ENCODE measurements around the gene CIP2A. TPM values are rescaled to one million over a fixed set of nuclear protein-coding genes. Genes with fewer than 3 reads are reported as not detected.

CIP2A gene
- total RNA-seq, 2 experiments from 2014 or later: 39.5 to 45.1 TPM

GRCh38 chr3:108564564-108564963 is 24.7 kb downstream of the CIP2A start:
- intact Hi-C loops (cut with micrococcal nuclease): no loop called here

GRCh38 chr3:108562565-108562964 is 26.7 kb downstream of the CIP2A start:
- CTCF ChIA-PET: no interaction called here
- Mint-ChIP-seq H3K36me3 (peaks cover 38% of the 10 kb centered on the region), H3K4me1 (ENCODE audit: low read depth) (peaks cover 3% of the 10 kb centered on the region), H3K9me3 (no peaks in the 10 kb centered on the region), H3K27ac (no peak overlapping the region), H3K27me3 (no peaks in the 10 kb centered on the region), H3K4me3 (no peak overlapping the region)
- intact Hi-C loops (cut with micrococcal nuclease): no loop called here
- DNase-seq: no peak
- POLR2A ChIA-PET: no interaction called here

More at GRCh38 chr3:108564564-108564963, 24.7 kb downstream of the CIP2A start:
- Mint-ChIP-seq H3K9me3 (no peaks in the 10 kb centered on the region), H3K27ac (no peak overlapping the region), H3K36me3 (peaks cover 36% of the 10 kb centered on the region), H3K4me1 (ENCODE audit: low read depth) (peaks cover 3% of the 10 kb centered on the region), H3K4me3 (no peak overlapping the region), H3K27me3 (no peaks in the 10 kb centered on the region)
- no peak for DNase-seq
- ChIA-PET CTCF (interaction anchor here (1.4 kb wide), 1 partner anchor 11 kb away, joined by 5 read pairs; no protein-coding TSS in a partner anchor), POLR2A (no interaction called here)

DNA sequence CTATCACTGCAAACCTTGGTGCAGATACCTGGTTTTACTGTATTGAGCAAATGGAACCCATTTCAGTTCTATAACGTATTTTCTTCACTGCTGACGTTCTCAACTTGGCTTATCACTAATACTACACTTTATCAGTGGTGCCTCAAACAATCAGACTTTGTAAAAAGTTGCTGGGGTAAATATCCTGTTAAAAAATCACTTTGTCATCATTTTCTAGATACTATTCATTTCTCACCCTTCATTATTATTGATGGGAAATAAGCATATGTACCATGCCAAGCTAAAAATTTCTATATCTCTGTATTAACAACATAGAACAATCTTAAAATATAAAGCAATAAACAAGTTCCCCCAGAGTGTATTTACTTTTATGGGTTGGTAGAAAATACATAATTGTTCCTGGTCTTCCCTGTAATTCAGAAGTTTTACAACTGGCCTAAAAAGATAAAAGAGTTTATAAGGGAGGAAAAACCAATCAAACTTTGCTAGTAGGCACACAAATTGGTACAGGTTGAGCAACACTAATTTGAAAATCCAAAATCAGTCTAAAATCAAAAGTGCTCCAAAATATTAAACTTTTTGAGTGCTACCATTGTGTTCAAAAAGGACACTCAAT is 33.2 kb downstream of the CIP2A start:
- CTCF ChIA-PET: interaction anchor here (1.3 kb wide), 1 partner anchor 67 kb away, joined by 4 read pairs; no protein-coding TSS in a partner anchor
- POLR2A ChIA-PET: no interaction called here
- Mint-ChIP-seq H3K27me3 (no peaks in the 10 kb centered on the region), H3K9me3 (no peaks in the 10 kb centered on the region), H3K4me1 (ENCODE audit: low read depth) (peaks cover 8% of the 10 kb centered on the region), H3K36me3 (peaks cover 43% of the 10 kb centered on the region), H3K4me3 (no peak overlapping the region), H3K27ac (no peak overlapping the region)
- no peak for DNase-seq
- intact Hi-C loops (cut with micrococcal nuclease): no loop called here

- ChIA-PET CTCF (interaction anchor here (0.8 to 1.3 kb wide), 2 partner anchors 66 to 77 kb away, joined by 3 to 4 read pairs; no protein-coding TSS in a partner anchor), POLR2A (no interaction called here)
- DNase-seq: no peak
- Mint-ChIP-seq H3K27ac (no peak overlapping the region), H3K27me3 (no peaks in the 10 kb centered on the region), H3K4me3 (no peak overlapping the region), H3K9me3 (no peaks in the 10 kb centered on the region), H3K36me3 (peaks cover 35% of the 10 kb centered on the region), H3K4me1 (ENCODE audit: low read depth) (peaks cover 8% of the 10 kb centered on the region)
- intact Hi-C loops (cut with micrococcal nuclease): no loop called here
Measured at GRCh38 chr3:108554913-108555571, 34.2 kb downstream of the CIP2A start.

GRCh38 chr3:108554229-108554628 is 35.0 kb downstream of the CIP2A start:
- no peak overlapping the region for H3K27ac Mint-ChIP-seq
- H3K36me3 Mint-ChIP-seq: peaks cover 33% of the 10 kb centered on the region
- no peaks in the 10 kb centered on the region for H3K27me3 Mint-ChIP-seq
- H3K9me3 Mint-ChIP-seq: no peaks in the 10 kb centered on the region
- intact Hi-C loops (cut with micrococcal nuclease): no loop called here
- DNase-seq: no peak
- POLR2A ChIA-PET: no interaction called here
- H3K4me1 Mint-ChIP-seq (ENCODE audit: low read depth): peaks cover 8% of the 10 kb centered on the region
- CTCF ChIA-PET: interaction anchor here (1.4 to 3.7 kb wide), 2 partner anchors 65 to 264 kb away, joined by 3 to 73 read pairs; no protein-coding TSS in a partner anchor
- no peak overlapping the region for H3K4me3 Mint-ChIP-seq

DNA sequence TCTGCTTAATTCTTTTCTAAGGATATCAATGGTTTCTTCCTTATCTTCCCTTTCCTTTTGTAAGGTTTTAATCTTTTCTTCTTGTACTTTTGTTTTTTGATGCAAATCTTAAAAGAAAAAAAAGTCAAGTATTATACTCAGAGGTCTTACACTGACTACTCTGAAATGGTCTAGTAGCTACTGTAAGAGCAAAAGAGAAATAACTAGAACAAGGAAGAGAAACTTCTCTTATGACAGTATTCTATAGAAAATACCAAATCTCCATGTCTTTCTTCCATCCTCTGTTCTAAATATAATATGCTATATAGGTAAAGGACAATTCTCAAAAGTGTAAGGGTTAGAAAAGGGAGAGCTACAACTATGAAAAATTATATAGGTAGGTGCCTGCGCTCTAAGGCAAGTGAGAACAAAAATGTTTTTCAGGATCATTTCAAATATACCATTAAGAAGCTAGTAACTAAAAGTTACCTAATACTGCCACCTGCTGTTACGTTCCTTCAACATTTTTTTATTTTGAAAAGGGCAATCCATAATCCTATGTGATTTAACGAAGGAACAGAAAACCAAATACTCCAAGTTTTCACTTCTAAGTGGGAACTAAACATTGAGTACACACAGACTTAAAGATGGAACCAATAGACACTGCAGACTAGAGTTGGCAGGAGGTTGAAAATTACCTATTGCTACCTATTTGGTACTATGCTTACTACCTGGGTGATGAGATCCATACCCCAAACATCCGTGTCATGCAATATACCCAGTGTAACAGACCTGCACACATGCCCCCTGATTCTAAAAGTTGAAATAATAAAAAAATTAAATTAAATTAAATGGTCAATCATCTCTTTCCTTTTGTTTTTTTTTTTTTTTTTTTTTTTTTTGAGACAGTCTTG is 36.7 kb downstream of the CIP2A start:
- ChIA-PET POLR2A (interaction anchor here (1.0 kb wide), 1 partner anchor 14 kb away, joined by 4 read pairs; no protein-coding TSS in a partner anchor), CTCF (interaction anchor here (0.6 to 3.7 kb wide), 26 partner anchors 9 to 1171 kb away, joined by 3 to 73 read pairs (median 4); partner anchors contain the start of genes CIP2A and DZIP3)
- Mint-ChIP-seq H3K4me3 (no peak overlapping the region), H3K4me1 (ENCODE audit: low read depth) (peaks cover 8% of the 10 kb centered on the region), H3K27ac (no peak overlapping the region), H3K36me3 (peaks cover 25% of the 10 kb centered on the region), H3K9me3 (no peaks in the 10 kb centered on the region), H3K27me3 (no peaks in the 10 kb centered on the region)
- intact Hi-C loops (cut with micrococcal nuclease): loop anchor here (1.0 kb wide), 1 partner anchor 63 kb away; no protein-coding TSS in a partner anchor
- no peak for DNase-seq

DNA sequence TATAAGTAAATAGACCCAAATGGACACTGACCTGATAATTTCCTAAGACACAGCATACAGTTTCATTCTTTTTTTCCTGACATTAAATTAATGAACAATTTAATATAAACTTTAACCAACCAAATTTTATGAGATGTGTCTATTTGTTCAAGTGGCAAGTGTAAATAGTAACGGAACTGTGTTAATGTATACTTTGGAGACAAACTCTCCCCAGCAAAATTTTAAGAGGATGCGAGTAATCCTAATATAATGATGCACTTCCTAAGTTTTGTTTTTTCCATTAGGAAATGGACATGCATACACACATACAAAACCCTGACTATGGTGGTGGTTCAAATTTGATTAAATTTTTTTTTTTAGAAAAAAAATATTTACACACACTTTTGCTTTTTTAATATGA is 40.4 kb downstream of the CIP2A start:
- Mint-ChIP-seq H3K9me3 (no peaks in the 10 kb centered on the region), H3K27me3 (no peaks in the 10 kb centered on the region), H3K36me3 (peaks cover 23% of the 10 kb centered on the region), H3K27ac (no peak overlapping the region), H3K4me1 (ENCODE audit: low read depth) (peaks cover 16% of the 10 kb centered on the region), H3K4me3 (no peak overlapping the region)
- intact Hi-C loops (cut with micrococcal nuclease): no loop called here
- POLR2A ChIA-PET: no interaction called here
- CTCF ChIA-PET: no interaction called here
- DNase-seq: no peak

DNA sequence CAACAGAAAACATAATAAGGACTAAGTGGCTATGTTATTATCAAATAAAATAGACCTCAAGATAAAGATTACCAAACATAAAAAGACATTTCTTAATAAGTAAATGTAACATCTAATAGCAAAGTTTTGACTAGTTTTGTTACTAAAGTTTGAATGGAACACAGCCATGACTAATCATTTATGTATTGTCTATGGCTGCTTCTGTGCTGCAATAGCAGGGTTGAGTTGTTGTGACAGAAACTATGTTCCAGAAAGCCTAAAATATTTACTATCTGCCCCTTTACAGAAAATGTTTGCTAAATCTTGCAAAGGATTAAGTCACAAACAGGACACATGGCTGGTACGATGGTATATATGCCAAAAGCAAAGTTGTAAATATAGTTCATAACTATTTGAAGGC is 40.9 kb downstream of the CIP2A start:
- DNase-seq: no peak
- ChIA-PET CTCF (no interaction called here), POLR2A (no interaction called here)
- Mint-ChIP-seq H3K4me3 (no peak overlapping the region), H3K9me3 (peaks cover 1% of the 10 kb centered on the region), H3K27ac (no peak overlapping the region), H3K36me3 (peaks cover 28% of the 10 kb centered on the region), H3K27me3 (no peaks in the 10 kb centered on the region), H3K4me1 (ENCODE audit: low read depth) (peaks cover 16% of the 10 kb centered on the region)
- intact Hi-C loops (cut with micrococcal nuclease): no loop called here

- no peak for DNase-seq
- Mint-ChIP-seq H3K36me3 (peaks cover 26% of the 10 kb centered on the region), H3K27ac (no peak overlapping the region), H3K4me3 (no peak overlapping the region), H3K4me1 (ENCODE audit: low read depth) (peaks cover 11% of the 10 kb centered on the region), H3K27me3 (no peaks in the 10 kb centered on the region), H3K9me3 (peaks cover 3% of the 10 kb centered on the region)
- POLR2A ChIA-PET: no interaction called here
- CTCF ChIA-PET: no interaction called here
- intact Hi-C loops (cut with micrococcal nuclease): no loop called here
Measured at GRCh38 chr3:108546692-108547091, 42.5 kb downstream of the CIP2A start.

DNA sequence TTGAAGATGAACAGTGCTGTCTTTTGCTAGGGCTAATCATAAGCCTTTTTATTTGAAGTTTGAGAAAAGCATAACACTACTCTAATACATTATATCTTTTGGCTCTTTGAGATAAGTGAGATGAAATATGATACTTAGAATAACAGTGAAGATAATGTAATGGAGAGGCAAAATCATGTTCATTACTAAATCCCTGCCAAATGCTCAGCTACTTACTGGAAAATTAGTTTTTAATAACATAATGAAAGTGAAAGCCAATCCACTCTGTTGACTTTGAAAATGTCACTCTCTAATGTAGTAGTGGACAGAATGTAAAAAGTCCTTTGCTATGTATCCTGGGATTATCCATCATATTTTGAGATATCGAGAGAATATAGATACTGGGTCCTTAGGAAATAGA is 43.0 kb downstream of the CIP2A start:
- ChIA-PET POLR2A (no interaction called here), CTCF (no interaction called here)
- H3K36me3 Mint-ChIP-seq: peaks cover 24% of the 10 kb centered on the region
- peaks cover 11% of the 10 kb centered on the region for H3K4me1 Mint-ChIP-seq (ENCODE audit: low read depth)
- H3K4me3 Mint-ChIP-seq: no peak overlapping the region
- DNase-seq: no peak
- H3K27me3 Mint-ChIP-seq: no peaks in the 10 kb centered on the region
- H3K27ac Mint-ChIP-seq: no peak overlapping the region
- intact Hi-C loops (cut with micrococcal nuclease): no loop called here
- peaks cover 3% of the 10 kb centered on the region for H3K9me3 Mint-ChIP-seq

DNA sequence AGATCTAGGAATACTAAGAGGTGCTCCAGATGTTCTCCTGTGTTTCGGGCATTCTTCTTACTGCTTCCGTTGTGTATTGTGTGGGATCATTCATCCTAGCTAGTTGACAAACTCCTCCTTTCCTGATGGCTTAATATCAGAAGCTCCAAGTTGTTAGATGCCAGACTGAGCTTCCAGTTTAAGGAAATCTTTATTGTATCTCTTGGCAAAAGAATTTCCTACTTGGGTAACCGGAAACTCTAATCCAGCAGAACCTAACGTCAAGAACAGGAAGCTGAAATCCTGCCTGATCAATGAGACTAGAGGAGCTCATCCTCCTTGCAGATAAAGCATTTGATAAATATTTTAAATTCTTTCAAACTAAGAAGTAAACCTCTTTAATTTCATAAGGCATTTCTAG is 51.2 kb downstream of the CIP2A start:
- intact Hi-C loops (cut with micrococcal nuclease): no loop called here
- Mint-ChIP-seq H3K4me1 (ENCODE audit: low read depth) (no peaks in the 10 kb centered on the region), H3K9me3 (no peaks in the 10 kb centered on the region), H3K4me3 (no peak overlapping the region), H3K27me3 (no peaks in the 10 kb centered on the region), H3K36me3 (peaks cover 5% of the 10 kb centered on the region), H3K27ac (no peak overlapping the region)
- POLR2A ChIA-PET: no interaction called here
- DNase-seq: no peak
- CTCF ChIA-PET: interaction anchor here (1.0 kb wide), 1 partner anchor 486 kb away, joined by 4 read pairs; no protein-coding TSS in a partner anchor
